22Rv1 (cell line): ENCODE data around the gene FAM13B.
A peak's percentile ranks its signal among the peaks of the same experiment; 100 is the strongest.

ENCODE experiments used
- ZFX ChIP-seq: fragments of 450-650 bp; IDR thresholded peaks from 2 replicates; pipeline ENCODE4 v1.6.1; 2017; ENCODE audit warnings: antibody characterized with exemption, borderline replicate concordance
- TF ChIP-seq, protein P1 (sequence below): fragments of 450-650 bp; IDR thresholded peaks from 2 replicates; pipeline ENCODE4 v1.5.1; 2017; ENCODE audit warnings: mild to moderate bottlenecking

- TF ChIP-seq, protein P1, sequence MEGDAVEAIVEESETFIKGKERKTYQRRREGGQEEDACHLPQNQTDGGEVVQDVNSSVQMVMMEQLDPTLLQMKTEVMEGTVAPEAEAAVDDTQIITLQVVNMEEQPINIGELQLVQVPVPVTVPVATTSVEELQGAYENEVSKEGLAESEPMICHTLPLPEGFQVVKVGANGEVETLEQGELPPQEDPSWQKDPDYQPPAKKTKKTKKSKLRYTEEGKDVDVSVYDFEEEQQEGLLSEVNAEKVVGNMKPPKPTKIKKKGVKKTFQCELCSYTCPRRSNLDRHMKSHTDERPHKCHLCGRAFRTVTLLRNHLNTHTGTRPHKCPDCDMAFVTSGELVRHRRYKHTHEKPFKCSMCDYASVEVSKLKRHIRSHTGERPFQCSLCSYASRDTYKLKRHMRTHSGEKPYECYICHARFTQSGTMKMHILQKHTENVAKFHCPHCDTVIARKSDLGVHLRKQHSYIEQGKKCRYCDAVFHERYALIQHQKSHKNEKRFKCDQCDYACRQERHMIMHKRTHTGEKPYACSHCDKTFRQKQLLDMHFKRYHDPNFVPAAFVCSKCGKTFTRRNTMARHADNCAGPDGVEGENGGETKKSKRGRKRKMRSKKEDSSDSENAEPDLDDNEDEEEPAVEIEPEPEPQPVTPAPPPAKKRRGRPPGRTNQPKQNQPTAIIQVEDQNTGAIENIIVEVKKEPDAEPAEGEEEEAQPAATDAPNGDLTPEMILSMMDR, result peak; percentile 49
- no peak for TF ChIP-seq ZFX
Observed at GRCh38 chr5:138065102-138065501, 32.2 kb upstream of the FAM13B start.
